HG03378 (cell line): Measurements from ENCODE around the gene GDNF.

Source experiments
- ATAC-seq: cut with Tn5 transposase; IDR thresholded peaks from one replicate; pipeline ENCODE4 v1.9.1; 2021; ENCODE audit warnings: mild to moderate bottlenecking, moderate library complexity; ENCODE audit not compliant: unreplicated experiment

Gene GDNF

DNA sequence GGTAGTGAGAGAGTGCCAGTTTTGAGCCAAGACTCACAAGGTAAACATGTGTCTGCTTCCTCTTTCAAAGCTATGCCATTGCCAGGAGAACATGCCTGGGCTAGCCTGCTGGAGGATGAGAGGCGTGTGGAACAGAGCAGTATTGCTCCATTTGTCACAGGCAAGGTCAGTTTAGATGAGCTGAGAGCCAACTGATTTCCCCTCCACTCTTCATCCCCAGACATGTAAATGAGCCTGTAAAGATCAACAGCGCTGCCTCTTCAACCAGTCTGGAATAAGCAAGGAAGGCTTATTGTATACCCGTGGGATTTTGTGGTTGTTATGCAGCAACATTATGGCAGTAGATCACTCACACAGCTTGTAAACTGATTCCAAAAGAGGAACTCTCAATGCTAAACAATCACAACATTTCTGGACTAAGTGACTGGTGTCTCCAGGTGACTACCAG, 8.2 kb upstream of the GDNF start:
- ATAC-seq, result peak; percentile 91

DNA sequence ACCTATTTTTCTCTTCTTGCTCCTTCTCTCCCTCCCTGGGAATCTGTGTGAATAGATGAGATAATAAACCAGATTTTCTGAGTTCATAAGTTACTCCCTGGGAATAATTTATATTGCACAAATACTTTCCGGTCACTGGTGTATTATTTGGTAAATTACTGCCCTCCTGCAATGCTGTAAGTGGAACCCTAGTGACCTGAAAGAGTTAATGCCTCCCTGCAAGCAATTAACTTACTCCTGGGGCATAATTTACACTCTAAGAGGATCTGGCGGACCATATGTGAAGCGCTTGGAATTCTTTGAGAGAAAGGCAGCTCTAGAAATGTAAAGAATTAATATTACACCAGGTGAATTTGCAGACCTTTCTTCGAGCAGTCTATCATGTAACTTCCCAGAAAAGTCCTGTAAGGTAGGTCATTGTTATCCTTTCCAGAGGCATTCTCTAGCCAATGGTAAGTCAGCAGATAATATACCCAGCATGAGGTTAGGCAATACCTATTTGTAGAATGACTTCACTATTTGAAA, 7.0 kb upstream of the GDNF start:
- no peak for ATAC-seq

DNA sequence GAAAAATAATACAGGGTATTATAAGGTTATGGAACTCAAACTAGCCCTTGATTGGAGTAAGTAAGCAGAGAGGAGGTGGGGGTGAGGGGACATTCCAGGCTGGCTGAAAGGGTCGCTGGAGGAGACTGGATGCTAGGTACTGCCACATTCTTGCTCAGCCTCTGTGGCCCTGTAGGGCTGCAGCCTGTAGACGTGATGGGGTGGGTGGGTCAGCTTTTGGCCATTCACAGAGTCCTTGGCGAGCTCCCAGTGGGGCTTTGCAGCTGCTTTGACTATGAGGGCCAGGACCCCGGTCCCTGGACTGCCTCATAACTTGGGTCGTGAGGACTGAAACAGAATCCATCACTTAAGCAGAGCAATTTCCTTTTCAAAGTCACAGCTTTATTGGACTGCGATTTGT, 4.2 kb upstream of the GDNF start:
- no peak for ATAC-seq

DNA sequence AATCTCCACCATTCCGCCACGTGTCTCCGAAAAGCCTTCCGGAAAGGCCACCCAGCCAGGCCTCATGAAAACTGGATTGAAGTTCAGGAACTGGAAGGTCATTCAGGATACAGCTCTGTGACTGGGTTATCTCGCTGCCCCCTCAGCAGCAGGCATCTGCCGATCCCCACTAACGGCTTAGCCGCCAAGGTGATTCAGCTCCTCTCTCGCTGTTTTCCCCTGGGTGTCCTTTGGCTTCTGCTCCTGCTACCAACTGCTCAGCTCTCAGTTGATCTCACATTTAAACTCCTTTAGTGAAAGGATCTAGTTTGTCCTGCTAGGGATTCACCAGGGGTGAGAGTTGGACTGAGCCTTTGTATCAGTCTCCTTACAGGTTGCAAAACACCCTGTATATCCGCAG, 2.2 kb upstream of the GDNF start:
- no peak for ATAC-seq

DNA sequence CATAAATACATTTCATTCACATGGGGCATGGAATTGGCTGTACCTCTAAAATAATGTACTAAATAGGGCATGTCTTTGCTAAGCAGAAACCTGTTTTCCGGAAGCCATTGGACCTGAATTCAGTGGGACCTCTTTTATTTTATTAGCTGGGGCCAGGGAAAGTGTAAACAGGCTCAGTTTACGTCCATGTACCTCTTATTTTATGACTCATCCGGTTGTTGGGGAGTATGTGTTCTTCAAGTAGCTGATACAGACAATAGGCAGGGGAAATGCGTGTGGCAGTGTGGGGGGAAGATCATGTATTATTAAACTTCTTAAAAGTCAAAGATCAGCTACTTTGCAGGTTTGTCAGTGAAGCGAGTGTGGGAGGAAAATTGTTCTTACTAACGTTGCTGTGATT, 1.4 kb upstream of the GDNF start:
- ATAC-seq, result no peak

GRCh38 chr5:37840053-37841034, 503 bp upstream of the GDNF start:
- ATAC-seq, result no peak

- ATAC-seq, result no peak
Measured at GRCh38 chr5:37838933-37839341, 904 bp downstream of the GDNF start.

GRCh38 chr5:37838152-37838932, 1.5 kb downstream of the GDNF start:
- no peak for ATAC-seq

GRCh38 chr5:37837414-37838032, 2.3 kb downstream of the GDNF start:
- no peak for ATAC-seq

DNA sequence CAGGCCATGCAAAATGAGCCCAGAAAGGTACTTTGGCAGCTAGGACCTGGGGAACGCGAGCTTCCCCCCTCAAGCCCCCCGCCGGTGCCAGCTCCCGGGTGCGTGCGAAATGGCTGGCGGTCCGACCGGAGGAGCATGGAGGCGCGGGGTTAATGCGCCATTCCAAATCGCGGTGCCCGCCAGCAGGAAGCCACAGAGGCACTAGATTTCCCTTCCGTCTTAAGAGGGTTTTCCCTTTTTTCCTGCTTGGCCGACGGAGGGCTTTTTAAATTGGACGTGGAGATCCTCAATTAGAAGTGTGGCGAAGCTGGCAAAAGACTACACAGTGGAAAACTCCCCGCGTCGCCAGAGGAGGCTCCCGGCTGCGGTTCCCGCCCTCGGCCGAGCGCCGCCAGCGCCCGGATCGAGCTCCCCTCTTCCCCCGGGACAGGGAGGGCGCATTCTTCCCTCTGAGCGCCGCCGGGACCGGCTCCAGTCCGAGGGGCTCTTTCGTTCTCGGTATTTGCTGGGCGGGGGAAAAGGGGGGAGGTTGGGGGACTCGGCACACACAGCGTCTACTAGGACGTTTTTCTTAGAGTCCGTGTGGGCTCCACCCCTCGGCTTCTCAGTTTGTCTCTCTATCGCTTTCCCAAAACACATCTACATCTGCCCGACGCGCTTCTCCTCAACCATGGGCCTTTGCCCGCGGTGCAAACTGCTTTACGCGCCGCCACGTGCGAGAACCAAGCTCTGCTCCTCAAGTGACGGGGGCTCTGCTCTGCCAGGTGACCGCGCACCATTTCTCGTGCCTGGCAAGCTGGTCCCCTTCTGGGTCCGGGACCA, 3.0 kb downstream of the GDNF start:
- ATAC-seq, result no peak

GRCh38 chr5:37836235-37836591, 3.6 kb downstream of the GDNF start:
- ATAC-seq, result no peak

DNA sequence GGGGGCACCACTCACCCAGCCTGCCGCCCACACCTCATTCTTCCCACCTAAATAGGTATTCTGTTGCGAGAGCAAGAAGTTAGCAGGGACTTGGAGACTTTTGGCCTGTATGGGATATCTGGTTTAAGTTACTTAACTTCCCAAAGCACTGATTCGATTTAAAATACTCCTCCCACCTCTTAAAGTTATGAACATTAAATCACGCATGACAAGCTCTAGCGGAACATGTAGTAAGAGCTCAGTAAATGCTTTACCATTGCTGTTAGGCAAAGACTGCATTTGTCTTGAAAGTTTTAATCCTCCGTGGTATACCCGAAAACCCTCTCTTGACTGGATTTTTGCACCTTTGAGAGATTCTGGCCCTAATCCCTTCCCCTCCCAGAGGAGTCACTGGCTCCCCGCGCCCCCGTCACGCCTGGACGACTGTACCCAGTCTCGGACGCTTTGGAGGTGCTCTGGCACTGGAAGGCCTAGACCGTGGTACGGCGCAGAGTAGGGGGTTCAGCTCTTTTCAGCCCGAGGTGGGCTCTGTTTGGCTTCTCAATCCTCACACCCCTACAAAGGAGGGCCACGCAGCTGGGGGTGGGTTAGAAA, 4.4 kb downstream of the GDNF start:
- no peak for ATAC-seq

- ATAC-seq, result no peak
Measured at GRCh38 chr5:37834542-37835379, 5.1 kb downstream of the GDNF start.

DNA sequence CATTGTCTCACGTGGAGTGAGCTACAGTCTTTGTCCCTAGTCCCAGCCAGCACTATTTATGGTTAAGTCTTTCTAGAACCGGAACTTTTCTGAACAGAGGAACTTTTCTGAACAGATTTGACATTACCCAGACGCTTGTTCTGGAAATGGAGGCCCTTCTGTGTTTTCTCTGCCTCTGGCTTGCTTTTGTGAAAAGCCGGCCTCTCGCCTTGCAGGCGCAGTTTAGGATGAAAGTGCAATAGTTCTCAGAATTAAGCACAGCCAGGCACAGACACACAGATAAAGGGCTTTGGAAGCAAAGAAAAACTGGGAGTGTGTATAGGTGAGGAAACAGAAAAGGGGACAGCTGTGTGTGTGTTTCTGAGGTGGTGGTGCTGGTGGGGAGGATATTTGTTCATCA, 5.9 kb downstream of the GDNF start:
- no peak for ATAC-seq

DNA sequence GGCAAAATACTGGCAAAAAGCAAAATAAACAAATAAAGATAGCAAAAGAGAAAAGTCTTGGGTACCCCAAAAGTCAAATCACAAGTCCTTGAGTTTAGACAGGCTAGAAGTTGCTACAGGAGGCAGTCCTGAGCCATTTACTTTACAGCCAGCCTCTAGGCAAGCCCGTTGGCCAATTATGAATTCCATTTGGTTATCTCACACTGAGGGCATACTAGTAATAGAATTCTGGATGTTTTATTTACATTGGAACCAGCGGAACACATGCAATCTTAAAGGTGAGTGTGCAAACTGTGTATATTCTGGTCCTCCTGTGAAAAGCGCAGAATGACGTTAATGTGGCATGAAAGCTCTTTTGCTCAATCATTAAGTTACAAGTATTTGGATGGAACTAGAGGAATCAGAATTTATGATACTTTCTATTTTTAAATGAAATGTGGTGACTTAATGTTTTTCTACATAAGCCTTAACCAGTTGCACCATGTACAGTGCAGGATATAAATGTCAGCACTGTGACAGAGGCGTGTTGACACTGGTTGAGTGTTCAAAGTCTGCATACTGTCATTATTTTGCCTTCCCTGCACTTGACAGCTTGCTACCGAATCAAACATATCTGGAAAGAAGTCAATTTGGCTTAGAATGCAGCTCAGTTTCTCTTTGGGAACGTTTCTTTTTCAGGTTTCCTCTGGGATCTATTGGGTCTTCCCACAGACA, 7.9 kb downstream of the GDNF start:
- ATAC-seq, result no peak

- no peak for ATAC-seq
Measured at GRCh38 chr5:37830348-37830747, 9.5 kb downstream of the GDNF start.

DNA sequence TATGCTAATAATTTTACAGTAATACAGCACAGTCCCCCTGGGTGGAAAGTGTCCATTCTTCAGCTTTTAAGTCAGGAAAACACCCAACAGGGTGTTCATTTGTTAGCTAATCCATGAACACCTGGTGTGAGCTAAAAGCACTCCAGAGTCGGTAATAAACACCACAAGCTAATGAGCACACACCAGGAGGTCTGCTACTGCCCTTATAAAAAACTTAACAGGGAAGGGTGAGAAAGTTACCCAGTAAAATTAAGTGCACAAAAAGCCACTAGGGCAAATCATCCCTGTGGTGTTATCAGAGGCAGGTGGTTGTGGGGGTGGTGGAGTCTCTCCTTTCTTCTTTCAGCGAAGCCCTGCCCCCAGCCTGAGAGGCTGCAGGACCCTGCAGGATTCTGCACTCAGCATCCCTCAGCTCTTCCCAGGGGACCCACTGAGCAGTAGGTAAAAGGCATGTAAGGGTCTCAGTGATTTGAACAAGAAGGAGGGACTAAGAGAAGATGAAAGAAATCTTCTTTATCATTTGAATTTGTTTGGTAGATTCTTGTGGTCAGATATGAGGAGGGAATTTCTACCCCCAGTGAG, 14.4 kb downstream of the GDNF start:
- ATAC-seq, result no peak
